HG03139 (cell line): ENCODE results near the gene KRTAP5-5.
"Not testable (repeated sequence)": the region's sequence is repeated elsewhere in the genome, so short reads cannot be mapped to it uniquely, and the experiment has no call there.

Source experiments
- ATAC-seq: cut with Tn5 transposase; IDR thresholded peaks from one replicate; pipeline ENCODE4 v1.9.1; 2021; ENCODE audit not compliant: unreplicated experiment

The KRTAP5-5 gene

DNA sequence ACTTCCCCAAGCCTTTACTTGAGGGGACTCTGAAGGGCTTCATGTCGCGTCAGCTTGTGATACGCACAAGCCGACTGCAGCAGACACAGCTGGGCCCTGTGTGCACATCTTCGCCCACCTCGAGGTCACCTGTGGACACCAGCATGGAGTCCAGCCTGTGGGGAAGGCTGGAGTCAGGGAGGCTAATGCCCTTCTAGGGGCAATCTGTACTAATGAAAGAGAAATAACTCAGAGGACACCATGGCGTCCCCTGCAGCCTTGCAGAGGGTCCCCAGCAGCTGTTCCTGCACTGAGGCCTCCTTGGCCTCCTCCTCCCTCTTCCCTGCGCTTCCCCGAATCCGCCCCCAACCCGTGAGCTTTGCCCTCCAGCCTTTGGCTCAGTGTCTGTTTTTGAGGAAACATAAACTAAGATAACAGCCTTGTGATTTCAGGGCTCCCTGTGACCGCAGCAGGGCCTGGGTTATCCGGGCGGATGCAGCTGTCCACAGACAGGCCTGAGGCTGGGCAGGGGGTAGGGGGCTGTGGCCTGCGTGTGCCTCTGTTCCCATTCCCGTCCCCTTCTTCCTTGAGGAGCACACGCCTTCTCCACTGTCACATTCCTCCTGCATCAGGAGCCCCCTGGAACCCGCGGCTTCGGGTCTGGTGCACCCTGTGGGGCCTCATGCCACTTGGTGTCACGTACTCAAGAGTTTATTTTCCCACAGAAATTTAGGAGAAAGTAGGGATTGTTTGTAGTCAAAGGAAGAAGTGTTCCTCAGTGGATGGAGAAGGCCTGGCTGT lies 25.0 kb downstream of the KRTAP5-5 start:
- ATAC-seq = no peak

GRCh38 chr11:1655168-1656060 lies 25.8 kb downstream of the KRTAP5-5 start:
- ATAC-seq = no peak

DNA sequence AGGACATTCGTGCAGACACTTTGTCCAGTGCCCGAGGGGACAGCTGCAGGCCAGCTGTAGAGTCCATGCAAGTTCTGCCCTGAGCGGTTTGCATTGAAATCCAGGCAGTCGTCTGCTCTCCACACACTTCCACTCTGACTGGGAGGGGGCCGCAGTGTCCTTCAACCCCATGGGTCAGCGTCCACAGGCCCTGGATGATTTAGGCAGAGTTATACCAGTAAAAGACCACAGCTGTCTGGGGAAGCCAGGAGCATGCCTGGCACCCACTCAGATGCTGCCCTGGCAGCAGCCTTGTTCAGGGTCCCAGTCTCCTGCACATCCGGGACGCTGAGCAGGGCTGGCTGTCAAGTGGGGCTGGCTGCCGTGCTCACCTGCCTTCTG lies 26.5 kb downstream of the KRTAP5-5 start:
- ATAC-seq = no peak

DNA sequence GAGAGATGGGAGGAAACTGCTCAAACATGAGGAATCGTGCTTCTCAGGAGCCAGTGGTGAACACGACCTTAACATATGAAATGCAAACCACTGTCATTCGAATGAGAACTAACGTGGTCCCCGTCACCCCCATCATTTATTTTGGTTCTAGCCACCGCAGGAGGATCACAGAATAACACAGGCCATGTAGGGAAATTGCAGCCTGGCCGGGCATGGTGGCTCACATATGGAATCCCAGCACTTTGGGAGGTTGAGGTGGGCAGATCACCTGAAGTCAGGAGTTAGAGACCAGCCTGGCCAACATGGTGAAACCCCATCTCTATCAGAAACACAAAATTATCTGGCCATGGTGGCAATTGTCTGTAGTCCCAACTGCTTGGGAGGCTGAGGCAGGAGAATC lies 27.1 kb downstream of the KRTAP5-5 start:
- ATAC-seq = no peak

- no peak for ATAC-seq
These were observed 29.9 kb downstream of the KRTAP5-5 start for GRCh38 chr11:1659506-1659905.

DNA sequence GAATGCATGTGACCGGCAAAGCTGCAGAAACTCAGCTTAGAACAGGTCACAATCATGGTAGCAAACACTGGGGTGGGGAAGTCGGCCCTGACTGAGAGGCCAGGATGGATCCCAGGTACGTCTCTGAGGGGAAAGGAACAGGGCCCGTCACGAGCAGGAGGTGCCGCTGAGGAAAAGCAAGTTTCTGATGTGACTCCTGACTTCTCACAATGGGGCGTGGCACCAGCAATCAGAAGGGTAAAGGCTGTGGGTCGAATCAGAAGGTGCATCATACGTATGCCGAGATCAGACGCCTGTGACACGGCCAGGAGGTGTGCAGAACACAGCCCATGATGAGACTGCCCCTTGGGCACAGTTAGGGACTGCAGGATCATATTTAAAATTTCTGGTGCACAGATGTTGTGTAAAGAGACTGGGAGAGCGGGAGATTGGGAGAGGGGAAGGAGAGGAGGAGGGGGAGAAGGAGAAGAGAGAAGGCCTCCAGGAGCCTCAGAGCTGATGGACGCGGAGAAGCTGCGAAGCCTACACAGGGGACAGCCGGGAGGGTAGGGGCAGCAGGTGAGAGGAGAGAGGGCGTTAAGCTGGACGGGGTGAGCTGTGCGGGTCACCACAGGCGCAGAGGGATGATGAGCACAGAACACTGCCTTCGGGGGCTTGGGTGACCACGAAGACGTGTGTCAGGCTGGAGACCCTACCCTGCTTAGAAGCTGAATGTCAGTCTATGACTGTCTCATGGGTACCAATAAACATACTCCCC lies 30.7 kb downstream of the KRTAP5-5 start:
- no peak for ATAC-seq

- not testable (repeated sequence) for ATAC-seq
These were observed 32.1 kb downstream of the KRTAP5-5 start for GRCh38 chr11:1661454-1662269.

DNA sequence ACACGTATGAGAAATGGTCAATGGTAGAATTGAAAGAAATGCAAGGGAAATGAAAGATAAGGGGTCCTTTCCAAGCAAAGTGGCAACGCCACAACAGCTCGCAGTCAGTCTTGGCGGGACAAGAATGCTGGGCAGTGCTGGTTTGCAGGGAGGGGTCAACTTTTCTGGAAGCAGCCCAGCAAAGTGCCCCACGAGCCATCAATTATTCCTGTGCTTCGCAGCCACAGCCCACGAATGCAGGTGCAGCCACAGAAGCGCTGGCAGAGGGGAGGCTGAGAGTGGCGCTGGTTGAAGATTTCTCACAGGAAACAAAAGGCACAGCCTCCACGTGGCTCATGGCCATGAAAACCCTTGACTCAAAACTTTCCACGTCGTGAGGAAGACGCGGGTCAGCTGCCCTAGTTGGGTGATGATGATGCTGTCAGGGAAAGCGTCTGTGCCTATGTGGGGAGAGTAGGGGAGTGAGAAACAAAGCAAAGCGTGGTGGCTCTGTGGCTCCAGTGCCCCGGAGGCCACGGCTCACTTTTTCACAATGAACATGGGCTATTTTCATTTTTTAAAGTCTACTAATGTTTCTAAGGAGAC lies 33.2 kb downstream of the KRTAP5-5 start:
- not testable (repeated sequence) for ATAC-seq

GRCh38 chr11:1665313-1665712 lies 35.7 kb downstream of the KRTAP5-5 start:
- no peak for ATAC-seq

DNA sequence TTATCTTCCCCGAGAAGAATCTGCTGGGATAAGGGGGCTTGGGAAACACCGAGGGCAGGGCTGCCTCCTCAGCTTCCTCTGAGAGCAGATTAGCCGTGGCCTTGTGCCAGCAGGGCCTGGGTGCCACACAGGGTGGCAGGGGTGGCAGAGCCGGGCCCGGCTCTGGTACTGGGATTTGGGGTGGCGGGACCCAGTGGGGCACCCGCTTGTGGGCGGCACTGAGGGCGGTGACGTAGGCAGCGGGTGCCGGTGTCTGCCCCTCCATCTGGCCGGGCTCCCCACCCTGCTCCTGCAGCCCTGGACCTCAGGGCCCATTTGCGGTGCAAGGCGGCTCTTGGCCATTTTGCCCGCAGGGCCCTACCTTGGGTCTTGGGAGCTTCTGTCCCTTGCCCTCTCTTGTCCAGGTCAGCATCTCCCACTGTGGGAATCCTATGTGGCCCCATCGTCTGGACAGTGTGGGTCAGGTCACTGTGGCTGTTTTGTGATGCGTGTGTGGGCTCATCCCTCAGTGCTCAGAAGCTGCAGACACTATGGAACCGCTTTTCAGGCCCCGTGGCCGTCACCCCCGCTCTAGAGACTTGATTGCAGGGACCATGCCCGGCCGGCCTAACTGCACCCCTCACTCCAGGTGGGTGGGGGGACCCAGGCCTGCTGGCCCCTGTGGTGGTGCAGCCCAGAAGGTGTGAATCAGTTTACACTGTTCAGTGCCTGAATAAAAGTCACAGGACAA lies 37.7 kb downstream of the KRTAP5-5 start:
- no peak for ATAC-seq

DNA sequence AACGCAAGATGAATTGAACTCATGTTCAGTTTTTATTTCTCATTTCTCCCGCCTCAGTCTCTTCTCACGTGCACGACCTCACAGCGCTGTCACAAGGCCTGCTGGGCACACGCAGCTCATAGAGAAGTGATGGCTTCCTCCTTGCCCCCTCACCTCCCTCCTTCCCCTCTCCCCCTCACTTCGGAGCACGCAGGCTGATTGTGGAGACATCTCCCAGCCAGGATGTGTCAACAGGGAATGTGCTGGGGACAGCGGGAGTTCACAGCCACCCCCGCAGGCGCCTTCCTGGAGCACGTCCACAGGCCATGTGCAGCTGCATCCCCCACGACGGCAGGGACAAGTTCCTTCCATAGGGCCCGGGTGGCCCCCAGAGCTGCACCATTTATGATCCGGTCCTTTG lies 38.3 kb downstream of the KRTAP5-5 start:
- ATAC-seq = no peak

DNA sequence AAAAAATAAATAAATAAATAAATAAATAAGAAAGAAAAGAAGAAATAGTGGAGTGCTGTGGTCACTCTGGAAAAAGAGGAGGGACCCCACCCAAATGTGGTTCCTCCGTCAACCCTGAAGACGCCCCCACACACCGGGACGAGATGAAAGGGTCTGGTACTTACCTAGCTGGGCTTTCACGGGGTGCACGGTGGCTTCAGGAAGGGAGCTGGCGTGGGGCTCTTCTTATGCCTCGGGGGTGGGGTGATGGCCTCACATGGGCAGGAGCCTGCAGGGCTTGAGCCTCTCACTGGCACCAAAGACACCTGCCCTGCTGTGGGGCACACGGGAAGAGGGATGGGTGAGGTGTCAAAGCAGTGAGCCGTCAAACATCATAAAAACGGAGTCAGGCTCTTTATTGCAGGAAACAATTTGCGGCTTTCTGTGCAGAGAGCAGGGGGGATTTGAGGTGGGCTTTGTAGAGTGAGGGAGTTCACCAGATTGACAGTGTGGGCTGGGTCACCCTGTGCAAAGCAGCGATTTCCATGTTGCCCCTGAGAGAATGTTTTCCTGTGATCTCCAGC lies 39.4 kb downstream of the KRTAP5-5 start:
- ATAC-seq = no peak

DNA sequence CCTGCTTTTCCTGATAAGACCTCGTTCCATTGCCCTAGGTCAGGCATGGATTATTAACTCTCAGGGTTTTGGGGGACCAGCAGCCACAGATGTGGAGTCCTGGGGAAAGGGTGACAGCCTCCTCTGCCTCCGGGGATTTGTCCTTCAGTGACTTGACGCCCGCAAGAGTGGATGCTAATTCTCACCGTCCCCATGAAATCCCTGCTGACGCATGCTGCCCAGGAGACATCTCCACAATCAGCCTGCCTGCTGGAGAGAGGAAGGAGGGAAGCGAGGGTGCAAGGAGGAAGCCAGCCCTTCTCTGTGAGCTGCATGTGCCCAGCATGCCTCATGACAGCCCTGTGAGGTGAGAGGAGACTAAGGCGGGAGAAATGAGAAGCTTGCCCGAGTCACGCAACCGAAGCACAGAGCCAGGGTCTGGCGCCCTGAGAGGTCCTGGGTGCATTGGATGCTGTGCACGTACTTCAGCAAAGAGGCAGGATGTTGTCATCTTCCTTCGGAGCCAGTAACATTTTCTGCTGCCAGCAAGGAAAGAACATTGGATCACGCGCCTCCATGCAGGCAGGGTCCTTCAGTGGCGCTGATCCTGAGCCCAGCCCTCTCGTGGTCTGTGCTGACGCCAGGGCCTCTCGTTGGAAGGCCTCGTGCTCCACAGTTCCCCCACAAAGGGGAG lies 40.1 kb downstream of the KRTAP5-5 start:
- no peak for ATAC-seq

- not testable (repeated sequence) for ATAC-seq
These were observed 40.9 kb downstream of the KRTAP5-5 start for GRCh38 chr11:1670457-1670856.

GRCh38 chr11:1670905-1671371 lies 41.4 kb downstream of the KRTAP5-5 start:
- ATAC-seq = no peak

DNA sequence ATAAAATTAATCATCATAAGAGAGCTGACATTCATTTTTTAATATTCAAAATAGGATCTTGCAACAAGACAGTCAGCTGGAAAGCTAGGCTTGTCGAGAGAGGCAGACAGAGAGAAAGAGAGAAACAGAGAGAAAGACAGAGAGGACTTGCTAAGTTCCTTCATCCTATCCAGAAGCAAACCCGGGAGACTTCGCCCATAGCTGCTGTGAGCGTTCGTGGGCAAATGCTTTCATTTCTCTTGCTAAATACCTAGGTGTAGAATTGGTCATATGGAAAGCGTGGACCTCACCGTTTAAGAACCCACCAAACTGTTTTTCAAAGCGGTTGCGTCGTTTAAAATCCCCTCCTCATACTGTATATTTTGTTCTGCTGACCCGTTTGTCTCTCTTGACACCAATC lies 42.1 kb downstream of the KRTAP5-5 start:
- no peak for ATAC-seq

GRCh38 chr11:1672613-1673350 lies 43.2 kb downstream of the KRTAP5-5 start:
- no peak for ATAC-seq
